ENCODE measurements around the gene OTUD7B.

The OTUD7B gene

GRCh38 chr1:149934356-149934755 lies 76.2 kb downstream of the OTUD7B start:
- no peak for TF ChIP-seq RAD21 (IDR thresholded peaks at IDR 0.05; ENCODE audit: low read depth)
- TF ChIP-seq EGR1 (IDR thresholded peaks at IDR 0.05), result no peak
- TF ChIP-seq YY1 (IDR thresholded peaks at IDR 0.05; ENCODE audit: low read depth), result no peak
- TF ChIP-seq NFIC (IDR thresholded peaks at IDR 0.05), result no peak
- TF ChIP-seq EP300 (IDR thresholded peaks at IDR 0.05; ENCODE audit: borderline replicate concordance), result no peak
- no peak for TF ChIP-seq USF1 (IDR thresholded peaks at IDR 0.05)
- TF ChIP-seq CEBPB (IDR thresholded peaks at IDR 0.05), result no peak
- TF ChIP-seq FOXM1 (IDR thresholded peaks at IDR 0.05; ENCODE audit: borderline replicate concordance, low read depth), result no peak
- TF ChIP-seq TCF12 (IDR thresholded peaks at IDR 0.05; ENCODE audit: low read depth), result no peak
- TF ChIP-seq REST (IDR thresholded peaks at IDR 0.05; ENCODE audit: low read depth), result no peak
- no peak for TF ChIP-seq TAF1 (IDR thresholded peaks at IDR 0.05; ENCODE audit: low read depth)
- TF ChIP-seq CREB1 (IDR thresholded peaks at IDR 0.05; ENCODE audit: low read depth), result no peak
- no peak for TF ChIP-seq TEAD4 (IDR thresholded peaks at IDR 0.05)
- no peak for TF ChIP-seq MAX (IDR thresholded peaks at IDR 0.05)
- no peak for TF ChIP-seq ZBTB7A (IDR thresholded peaks at IDR 0.05; ENCODE audit: low read depth)

GRCh38 chr1:149933208-149933607 lies 77.3 kb downstream of the OTUD7B start:
- TF ChIP-seq REST (IDR thresholded peaks at IDR 0.05; ENCODE audit: low read depth) (no peak), CREB1 (IDR thresholded peaks at IDR 0.05; ENCODE audit: low read depth) (no peak), TEAD4 (IDR thresholded peaks at IDR 0.05) (no peak), FOXM1 (IDR thresholded peaks at IDR 0.05; ENCODE audit: borderline replicate concordance, low read depth) (no peak), NFIC (IDR thresholded peaks at IDR 0.05) (no peak), EGR1 (IDR thresholded peaks at IDR 0.05) (no peak), TCF12 (IDR thresholded peaks at IDR 0.05; ENCODE audit: low read depth) (no peak), YY1 (IDR thresholded peaks at IDR 0.05; ENCODE audit: low read depth) (no peak), CEBPB (IDR thresholded peaks at IDR 0.05) (no peak), EP300 (IDR thresholded peaks at IDR 0.05; ENCODE audit: borderline replicate concordance) (no peak), ZBTB7A (IDR thresholded peaks at IDR 0.05; ENCODE audit: low read depth) (no peak), USF1 (IDR thresholded peaks at IDR 0.05) (no peak)

GRCh38 chr1:149932474-149932873 lies 78.1 kb downstream of the OTUD7B start:
- TF ChIP-seq MAX (IDR thresholded peaks at IDR 0.05) (no peak), TEAD4 (IDR thresholded peaks at IDR 0.05) (no peak), NFIC (IDR thresholded peaks at IDR 0.05) (no peak), EP300 (IDR thresholded peaks at IDR 0.05; ENCODE audit: borderline replicate concordance) (no peak), FOXM1 (IDR thresholded peaks at IDR 0.05; ENCODE audit: borderline replicate concordance, low read depth) (no peak), EGR1 (IDR thresholded peaks at IDR 0.05) (no peak)

- no peak for TF ChIP-seq NFIC (IDR thresholded peaks at IDR 0.05)
- no peak for TF ChIP-seq TCF12 (IDR thresholded peaks at IDR 0.05; ENCODE audit: low read depth)
- TF ChIP-seq USF1 (IDR thresholded peaks at IDR 0.05), result no peak
- TF ChIP-seq CEBPB (IDR thresholded peaks at IDR 0.05), result no peak
- TF ChIP-seq CREB1 (IDR thresholded peaks at IDR 0.05; ENCODE audit: low read depth), result no peak
Measured at GRCh38 chr1:149931212-149931790, 79.2 kb downstream of the OTUD7B start.

- TF ChIP-seq FOXM1 (IDR thresholded peaks at IDR 0.05; ENCODE audit: borderline replicate concordance, low read depth) (no peak), TAF1 (IDR thresholded peaks at IDR 0.05; ENCODE audit: low read depth) (no peak), EGR1 (IDR thresholded peaks at IDR 0.05) (no peak), CREB1 (IDR thresholded peaks at IDR 0.05; ENCODE audit: low read depth) (no peak), CEBPB (IDR thresholded peaks at IDR 0.05) (no peak), YY1 (IDR thresholded peaks at IDR 0.05; ENCODE audit: low read depth) (no peak), NFIC (IDR thresholded peaks at IDR 0.05) (no peak), REST (IDR thresholded peaks at IDR 0.05; ENCODE audit: low read depth) (no peak), USF1 (IDR thresholded peaks at IDR 0.05) (no peak)
Measured at GRCh38 chr1:149929856-149930255, 80.7 kb downstream of the OTUD7B start.

All from Ishikawa (cell line).